GM19397 (cell line): ENCODE data around the gene PLD6.
"Not testable (repeated sequence)": the region's sequence is repeated elsewhere in the genome, so short reads cannot be mapped to it uniquely, and the experiment has no call there.

ENCODE experiments used
- ATAC-seq: cut with Tn5 transposase; IDR thresholded peaks from one replicate; pipeline ENCODE4 v1.9.1; 2021; ENCODE audit warnings: mild to moderate bottlenecking, moderate library complexity; ENCODE audit not compliant: unreplicated experiment

Gene PLD6

DNA sequence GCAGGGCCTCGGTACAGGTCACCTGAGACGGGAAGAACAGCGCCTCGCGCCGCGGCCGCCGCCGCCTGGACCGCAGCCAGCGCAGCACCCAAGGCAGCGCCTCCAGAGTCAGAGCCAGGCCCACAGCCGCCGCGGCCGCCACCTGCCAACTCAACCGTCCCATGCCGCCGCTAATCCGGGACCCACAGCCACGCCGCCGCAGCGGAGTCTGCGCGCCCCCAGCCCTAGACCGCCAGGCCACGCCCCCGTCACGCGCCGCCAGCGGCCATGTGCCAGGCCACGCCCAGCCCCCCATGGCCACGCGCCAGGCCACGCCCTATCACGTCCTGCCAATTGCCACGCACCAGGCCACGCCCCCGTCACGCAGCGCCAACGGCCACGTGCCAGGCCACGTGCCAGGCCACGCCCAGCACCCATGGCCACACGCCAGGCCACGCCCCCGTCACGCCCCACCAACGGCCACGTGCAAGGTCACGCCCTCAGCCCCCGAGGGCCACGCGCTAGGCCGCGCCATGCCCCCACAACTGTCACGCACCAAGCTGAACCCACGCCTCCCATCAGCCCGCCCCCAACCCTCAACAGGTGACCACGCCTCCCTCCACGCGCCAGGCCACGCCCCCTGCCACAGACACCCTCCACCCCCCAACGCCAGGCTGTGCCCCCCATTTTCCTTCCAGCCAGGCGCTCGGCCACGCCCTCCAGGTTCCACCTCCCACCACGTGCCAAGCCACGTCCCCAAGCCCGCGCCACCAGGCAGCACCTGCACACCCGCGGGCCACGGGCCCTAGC lies at the start of gene PLD6:
TSS of gene PLD6 (minus strand) at position 210 of the 789 bp plus-strand sequence. CDS start at position 163, 47 bp downstream.
- ATAC-seq: peak; percentile 63

DNA sequence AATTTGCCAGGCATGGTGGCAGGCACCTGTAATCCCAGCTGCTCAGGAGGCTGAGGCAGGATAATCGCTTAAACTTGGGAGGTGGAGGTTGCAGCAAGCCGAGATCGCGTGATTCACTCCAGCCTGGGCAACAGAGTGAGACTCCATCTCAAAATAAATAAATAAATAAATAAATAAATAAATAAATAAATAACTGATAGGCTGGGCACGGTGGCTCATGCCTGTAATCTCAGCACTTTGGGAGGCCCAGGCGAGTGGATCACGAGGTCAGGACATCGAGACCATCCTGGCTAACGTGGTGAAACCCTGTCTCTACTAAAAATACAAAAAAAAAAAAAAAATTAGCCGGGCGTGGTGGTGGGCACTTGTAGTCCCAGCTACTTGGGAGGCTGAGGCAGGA lies 49.6 kb upstream of the PLD6 start:
- ATAC-seq: not testable (repeated sequence)

DNA sequence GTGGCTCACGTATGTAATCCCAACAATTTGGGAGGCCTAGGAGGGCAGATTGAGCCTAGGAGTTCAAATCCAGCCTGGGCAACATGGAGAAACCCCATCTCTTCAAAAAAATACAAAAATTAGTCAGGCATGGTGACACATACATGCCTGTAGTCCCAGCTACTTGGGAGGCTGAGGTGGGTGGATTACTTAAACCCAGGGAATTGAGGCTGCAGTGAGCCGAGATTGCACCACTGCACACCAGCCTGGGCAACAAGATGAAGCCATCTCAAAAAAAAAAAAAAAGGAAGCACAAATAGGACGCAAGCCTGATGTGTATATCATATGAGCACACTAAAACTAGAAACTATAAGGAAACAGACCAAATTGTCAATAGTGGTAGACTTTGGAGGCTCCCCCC lies 47.9 kb upstream of the PLD6 start:
- ATAC-seq: no peak

DNA sequence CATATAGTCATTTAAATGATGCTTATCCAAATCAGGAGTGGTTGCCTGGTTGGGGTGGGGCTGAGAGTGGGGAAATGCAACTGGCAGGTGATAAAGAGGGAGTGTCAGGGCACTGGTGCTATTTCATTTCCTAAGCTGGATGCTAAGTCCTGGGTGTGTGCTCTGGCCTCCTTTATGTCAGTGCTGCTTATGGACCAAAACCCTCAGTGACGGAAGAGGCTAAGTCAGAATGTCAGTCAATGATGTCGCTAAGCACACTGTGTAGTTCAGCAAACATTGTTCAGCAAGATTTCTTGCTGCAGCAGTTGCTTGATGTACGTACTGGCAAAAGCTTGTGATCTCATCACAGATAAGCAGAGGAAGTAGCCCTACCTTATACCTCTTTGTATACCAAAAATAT lies 47.3 kb upstream of the PLD6 start:
- no peak for ATAC-seq

DNA sequence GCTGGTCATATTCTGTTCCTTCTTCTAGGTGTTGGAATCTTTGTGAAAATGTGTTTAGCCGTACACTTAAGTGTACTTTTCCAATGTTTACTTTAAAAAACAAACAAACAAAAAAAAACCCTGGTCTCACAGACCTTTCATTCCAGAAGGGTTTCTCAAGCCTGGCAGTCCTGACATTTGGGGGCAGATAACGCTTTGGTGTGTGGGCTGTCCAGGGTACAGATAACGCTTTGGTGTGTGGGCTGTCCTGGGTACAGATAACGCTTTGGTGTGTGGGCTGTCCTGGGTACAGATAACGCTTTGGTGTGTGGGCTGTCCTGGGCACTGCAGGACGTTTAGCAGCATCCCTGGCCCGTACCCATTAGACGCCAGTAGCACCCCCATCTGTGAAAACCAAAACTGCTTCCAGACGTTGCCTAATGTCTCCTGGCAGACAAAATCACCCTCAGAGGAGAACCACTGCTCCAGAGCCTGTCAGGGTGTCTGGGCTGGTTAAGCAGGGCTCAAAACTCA lies 46.1 kb upstream of the PLD6 start:
- ATAC-seq: no peak

GRCh38 chr17:17246879-17247278 lies 40.7 kb upstream of the PLD6 start:
- ATAC-seq: no peak

DNA sequence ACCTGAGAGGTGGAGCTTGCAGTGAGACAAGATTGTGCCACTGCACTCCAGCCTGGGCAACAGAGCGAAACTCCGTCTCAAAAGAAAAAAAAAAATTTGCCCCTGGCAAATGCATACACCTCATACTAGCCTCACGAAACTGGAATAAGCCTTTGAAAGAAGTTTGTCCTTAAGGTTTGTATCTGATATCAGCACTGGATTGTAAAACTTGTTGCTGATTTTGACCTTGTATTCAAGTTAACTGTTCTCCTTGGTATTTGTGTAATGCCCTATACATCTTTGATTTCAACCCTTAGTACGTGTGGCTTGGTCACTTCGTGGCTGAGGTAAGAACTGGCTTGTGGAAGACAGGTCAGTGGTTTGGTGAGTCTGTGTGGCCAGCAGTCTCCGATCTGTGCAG lies 37.0 kb upstream of the PLD6 start:
- no peak for ATAC-seq

- ATAC-seq: no peak
These were observed 36.1 kb upstream of the PLD6 start for GRCh38 chr17:17242246-17242645.

DNA sequence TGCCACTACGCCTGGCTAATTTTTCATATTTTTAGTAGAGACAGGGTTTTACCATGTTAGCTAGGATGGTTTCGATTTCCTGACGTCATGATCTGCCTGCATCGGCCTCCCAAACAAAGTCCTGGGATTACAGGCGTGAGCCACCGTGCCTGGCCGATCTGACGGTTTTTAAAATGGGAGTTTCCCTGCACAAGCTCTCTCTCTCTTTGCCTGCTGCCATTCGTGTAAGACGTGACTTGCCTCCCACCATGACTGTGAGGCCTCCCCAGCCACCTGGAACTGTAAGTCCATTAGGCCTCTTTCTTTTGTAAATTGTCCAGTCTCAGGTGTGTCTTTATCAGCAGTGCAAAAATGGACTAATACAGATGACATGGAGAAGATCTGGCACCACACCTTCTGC lies 35.5 kb upstream of the PLD6 start:
- no peak for ATAC-seq

DNA sequence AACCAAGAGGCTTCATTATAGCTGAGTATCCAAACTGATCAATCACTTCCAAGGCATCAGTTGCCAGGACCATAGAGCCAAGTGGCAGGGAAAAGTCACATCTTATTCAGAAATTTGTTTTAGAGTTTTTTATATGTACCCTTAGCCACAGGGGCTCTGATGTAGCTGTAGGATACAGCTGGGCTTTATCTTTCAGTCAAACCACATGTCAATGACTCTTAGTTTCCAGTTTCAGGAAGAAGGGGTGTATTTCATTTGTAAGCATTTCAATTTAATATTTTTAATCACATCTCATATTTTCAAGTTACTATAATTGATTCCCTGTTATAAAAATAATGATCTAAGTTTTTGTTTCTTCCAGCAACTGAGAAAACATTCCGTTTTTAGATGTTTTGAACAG lies 33.7 kb upstream of the PLD6 start:
- no peak for ATAC-seq

DNA sequence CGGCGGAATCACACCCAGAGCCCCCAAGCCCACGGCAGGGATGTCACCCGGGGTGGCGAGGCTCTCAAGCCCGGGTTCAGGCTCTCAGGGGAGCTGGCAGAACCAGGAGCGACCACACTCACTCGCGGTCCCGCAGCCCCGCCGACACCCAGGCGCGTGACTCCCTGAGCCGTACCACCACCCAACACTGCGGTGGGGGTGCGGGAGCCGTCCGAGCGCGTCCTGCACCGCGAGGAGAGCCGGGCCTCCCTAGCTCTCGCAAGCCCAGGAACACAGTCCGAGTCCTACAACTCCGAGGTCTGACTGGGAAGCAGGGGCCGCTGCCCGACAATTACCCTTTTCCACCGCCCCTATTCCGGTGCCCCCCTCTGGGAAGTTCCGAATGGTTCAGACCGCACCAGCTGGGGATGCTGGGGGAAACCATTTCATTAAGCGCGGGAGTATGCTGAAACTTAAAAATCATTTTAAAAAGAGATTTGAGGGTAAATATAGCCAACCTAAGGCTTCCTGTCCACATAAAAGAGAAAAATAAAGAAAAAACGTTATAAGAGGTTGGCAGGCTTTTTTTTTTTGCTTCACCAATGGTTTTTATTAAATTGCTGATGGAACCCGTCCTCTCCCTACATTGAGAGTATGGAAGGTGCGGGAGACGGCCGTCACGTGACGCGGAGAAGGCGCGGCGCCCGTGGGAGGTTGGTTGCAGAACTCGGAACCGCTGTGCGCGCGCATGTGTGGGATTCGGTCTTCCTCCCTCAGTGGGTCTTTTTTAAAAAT lies 31.1 kb upstream of the PLD6 start, which contains the start of gene FLCN:
TSS of gene FLCN (minus strand) at position 143 of the 774 bp plus-strand sequence. CDS start 9,031 bp downstream, outside the sequence.
- ATAC-seq: peak; percentile 92

GRCh38 chr17:17236295-17237025 lies 30.3 kb upstream of the PLD6 start:
- ATAC-seq: no peak

DNA sequence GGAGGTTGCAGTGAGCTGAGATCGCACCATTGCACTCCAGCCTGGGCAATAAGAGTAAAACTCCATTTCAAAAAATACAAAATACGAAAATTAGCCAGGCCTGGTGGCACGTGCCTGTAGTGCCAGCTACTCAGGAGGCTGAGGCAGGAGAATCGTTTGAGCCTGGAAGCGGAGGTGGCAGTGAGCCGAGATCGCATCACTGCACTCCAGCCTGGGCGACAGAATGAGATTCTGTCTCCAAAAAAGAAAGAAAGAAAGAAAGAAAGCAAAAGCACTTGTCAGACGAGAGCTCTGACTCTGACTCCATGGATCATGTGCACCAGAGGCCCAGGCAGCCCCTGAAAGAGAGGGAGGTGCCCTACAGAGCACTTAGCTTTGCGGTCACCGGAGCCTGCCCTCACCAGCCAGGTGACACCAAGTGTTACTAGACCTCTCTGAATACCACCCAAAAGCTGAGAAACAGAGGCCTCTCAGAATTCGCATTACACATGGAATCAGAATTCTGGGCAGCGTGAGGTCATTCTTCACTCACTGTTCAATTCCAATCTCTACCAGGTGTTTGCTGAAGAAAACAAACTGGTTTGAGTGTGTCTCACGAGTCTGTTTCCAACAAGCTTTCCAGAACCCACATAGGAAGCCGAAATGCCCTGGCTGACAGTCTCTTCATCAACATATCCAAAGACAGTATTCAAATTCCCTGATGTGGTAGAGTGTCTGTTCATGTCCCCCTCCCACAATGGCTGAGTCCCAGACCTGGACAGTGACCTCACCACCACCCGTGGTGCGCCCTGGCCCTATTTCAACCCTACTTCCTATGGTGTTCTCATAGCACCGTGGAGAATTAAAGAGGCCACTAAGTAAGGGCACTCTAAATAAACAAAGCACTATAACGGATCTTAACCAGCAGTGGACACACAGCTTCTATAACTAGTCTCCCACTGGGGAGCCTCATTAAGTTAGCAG lies 29.4 kb upstream of the PLD6 start:
- no peak for ATAC-seq

- ATAC-seq: no peak
These were observed 26.1 kb upstream of the PLD6 start for GRCh38 chr17:17232303-17232621.

GRCh38 chr17:17231621-17232302 lies 25.6 kb upstream of the PLD6 start:
- ATAC-seq: no peak

DNA sequence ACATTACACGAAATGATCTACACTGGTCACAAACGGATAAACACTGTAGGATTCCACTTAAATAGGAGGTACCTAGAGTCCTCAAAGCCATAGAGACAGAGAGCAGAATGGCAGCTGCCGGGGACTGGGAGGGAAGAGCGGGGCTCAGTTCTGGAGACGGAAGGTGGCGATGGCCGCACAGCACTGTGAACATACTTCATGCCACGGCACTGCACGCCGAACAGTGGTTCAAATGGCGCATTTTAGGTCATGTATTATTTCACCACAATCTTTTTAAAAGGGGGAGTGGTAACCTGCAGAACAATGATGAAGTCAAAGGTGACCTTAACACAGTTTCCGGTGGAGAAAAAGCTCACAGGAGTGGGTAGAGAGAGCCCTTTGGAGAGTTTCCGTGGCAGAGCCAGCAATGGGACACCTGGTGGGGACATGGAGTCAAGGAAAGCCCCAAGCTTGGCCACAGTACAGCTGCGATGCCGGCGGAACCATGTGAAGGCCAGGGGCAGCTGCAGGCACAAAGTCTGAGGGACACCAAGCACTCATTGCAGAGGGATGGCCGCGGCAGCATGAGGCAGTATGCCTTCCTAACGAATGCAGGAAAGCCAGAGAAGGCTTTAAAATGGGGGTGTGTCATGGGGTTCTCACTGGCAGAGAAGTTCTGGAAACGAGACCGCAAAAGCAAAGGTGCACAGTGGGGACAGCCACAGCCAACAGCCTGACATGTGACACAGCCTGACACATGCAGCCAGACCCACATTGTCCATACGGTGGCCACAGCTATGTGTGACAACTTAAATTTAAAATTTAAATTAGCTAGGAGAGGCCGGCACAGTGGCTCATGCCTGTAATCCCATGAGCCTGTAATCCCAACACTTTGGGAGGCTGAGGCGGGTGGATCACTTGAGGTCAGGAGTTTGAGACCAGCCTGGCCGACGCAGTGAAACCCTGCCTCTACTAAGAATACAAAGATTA lies 23.6 kb upstream of the PLD6 start:
- no peak for ATAC-seq

DNA sequence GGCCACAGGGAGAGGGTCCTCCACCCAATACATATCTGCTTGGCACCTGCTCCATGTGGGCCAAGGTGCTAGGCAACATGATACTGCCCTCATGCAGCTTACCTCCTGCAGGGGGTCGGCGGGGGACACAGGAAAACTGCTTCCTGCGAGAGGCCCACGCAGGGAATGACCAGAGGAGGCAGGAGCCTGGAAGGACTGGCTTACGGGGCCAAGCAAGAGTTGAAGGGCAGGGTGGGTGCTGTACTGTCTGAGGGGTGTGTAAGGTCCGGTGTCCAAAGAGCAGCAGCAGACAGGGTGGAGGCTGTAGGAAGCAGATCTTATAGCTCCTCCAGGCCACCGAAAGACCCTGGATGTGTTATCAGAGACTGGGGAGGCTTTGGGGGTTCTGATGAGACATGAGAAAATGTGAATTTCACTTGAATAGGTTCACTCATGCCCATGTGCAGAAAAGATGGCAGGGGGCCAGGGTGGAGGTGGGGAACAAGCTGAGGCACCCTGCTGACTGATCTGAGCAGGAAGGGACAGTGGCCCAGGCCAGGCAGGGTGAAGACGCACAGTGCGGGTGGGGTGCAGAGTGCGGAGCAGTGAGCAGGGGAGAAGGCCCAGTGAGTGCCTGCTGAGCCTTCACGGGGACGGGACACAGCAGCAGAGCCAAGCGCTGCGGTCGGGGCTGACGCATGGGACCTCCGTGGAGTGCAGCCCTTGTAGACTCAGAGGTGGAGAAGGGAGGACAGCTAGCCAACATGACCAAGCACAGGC lies 22.6 kb upstream of the PLD6 start:
- no peak for ATAC-seq
